ENCODE data around the gene PAQR7.

PAQR7 gene

DNA sequence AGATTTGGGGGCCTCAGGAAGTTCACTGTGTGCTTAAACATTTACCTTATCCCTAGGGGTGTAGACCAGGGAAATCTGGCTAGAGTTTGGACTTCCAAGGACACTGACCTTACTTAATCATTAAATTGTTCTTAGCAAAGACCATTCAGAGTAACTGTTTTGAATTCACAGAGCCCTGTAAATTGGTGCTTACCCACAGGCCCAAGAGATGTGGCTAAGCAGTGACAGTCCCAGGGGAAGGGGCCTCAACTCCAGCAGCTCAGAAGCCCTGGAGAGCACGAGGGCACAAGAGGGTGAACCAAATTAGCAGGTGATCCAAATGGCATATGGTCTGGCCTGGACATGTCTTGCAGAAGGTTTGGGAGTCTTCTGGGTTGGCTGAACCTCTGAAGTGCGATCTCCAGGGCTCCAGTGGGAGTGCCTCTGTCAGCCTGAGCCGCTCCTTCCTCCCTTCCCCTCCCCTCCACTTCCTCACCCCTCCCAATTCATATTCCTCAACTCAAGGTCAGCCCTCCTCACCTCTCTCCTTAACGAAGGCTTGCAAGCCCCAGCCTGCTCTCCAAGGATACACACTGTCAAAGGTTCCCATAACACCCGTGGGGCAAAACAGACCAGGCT is 4.3 kb downstream of the PAQR7 start:
- no peak for DNase-seq (ENCODE audit: low read depth)
- no peak for TF ChIP-seq CTCF (IDR thresholded peaks at IDR 0.05; ENCODE audit: insufficient read depth, low read depth, low read length, missing control alignments)
- H3K4me3 ChIP-seq (ENCODE audit: low read depth, low read length) = no peak overlapping the region

GRCh38 chr1:25870614-25871013 is 4.9 kb downstream of the PAQR7 start:
- DNase-seq (ENCODE audit: low read depth) = no peak
- H3K4me3 ChIP-seq (ENCODE audit: low read depth, low read length) = no peak overlapping the region
- TF ChIP-seq CTCF (IDR thresholded peaks at IDR 0.05; ENCODE audit: insufficient read depth, low read depth, low read length, missing control alignments) = no peak

DNA sequence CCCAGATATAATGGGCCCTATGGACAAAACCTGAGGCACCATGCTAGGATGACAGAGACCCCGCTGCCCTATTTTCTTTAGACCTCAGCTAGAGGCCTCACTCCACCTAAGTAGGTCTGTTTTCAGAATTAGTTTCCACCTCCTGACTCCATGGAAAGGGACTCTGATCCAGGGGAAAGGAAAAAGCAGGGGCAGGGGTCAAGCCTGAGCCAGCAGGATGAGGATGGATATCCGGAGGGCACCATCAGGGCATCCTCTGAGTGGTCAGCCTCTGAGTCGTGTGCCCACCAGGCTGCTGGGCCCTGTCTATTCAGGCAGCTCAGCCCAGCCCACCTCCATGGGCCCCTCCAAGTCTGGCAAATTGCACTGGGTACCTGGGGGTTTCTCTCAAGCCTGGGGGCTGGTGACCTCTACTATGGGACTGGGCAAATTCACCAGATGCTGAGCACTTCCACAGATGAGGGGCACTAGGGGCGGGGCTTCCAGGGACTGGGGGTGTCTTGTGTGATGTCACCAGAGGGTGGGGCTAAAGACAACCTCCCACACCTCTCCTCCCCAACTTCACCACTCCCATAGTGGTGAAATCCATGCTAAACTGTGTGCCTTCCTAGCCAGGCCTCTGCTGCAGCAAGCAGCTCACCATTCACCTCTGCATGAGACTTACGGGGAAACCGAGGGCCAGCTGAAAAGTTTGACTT is 5.5 kb downstream of the PAQR7 start:
- no peak for TF ChIP-seq CTCF (IDR thresholded peaks at IDR 0.05; ENCODE audit: insufficient read depth, low read depth, low read length, missing control alignments)
- H3K4me3 ChIP-seq (ENCODE audit: low read depth, low read length) = no peak overlapping the region
- DNase-seq (ENCODE audit: low read depth) = no peak

DNA sequence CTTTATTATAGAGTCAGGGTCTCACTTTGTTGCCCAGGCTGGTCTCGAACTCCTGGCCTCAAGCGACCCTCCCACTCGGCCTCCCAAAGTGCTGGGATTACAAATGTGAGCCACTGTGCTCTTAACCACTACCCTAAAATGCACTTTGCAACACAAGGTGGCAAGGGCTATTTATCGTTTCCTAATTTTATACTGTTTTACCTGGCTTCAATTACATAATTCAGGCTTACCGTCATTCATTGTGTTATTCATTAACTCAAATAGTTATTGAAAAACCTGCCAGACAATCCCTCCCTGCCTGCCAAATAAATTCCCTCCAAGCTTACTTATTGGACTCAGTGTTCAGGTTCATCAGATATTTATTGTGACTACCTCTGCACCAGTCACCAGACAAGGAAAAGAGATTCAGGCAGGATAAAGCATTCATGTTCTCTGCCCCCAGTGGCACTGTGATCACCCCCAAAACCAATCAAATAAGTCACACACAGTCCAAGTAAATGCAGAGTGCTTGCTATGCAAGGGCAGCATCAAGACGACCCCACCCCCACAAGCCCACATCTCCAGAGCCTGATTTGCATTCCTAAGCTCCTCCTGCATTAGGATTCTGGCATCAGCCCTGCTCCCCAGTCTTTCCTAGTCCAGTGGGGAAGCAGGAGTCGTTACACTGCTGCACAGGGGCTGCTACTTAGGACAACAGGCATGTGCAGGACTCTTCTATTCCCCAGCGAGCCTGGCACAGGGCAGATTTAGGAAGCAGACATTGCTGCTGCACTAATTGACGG is 8.1 kb downstream of the PAQR7 start:
- no peak for TF ChIP-seq CTCF (IDR thresholded peaks at IDR 0.05; ENCODE audit: insufficient read depth, low read depth, low read length, missing control alignments)
- no peak overlapping the region for H3K4me3 ChIP-seq (ENCODE audit: low read depth, low read length)
- DNase-seq (ENCODE audit: low read depth) = no peak

GRCh38 chr1:25866288-25866687 is 9.2 kb downstream of the PAQR7 start:
- TF ChIP-seq CTCF (IDR thresholded peaks at IDR 0.05; ENCODE audit: insufficient read depth, low read depth, low read length, missing control alignments) = no peak
- DNase-seq (ENCODE audit: low read depth) = no peak
- no peak overlapping the region for H3K4me3 ChIP-seq (ENCODE audit: low read depth, low read length)

DNA sequence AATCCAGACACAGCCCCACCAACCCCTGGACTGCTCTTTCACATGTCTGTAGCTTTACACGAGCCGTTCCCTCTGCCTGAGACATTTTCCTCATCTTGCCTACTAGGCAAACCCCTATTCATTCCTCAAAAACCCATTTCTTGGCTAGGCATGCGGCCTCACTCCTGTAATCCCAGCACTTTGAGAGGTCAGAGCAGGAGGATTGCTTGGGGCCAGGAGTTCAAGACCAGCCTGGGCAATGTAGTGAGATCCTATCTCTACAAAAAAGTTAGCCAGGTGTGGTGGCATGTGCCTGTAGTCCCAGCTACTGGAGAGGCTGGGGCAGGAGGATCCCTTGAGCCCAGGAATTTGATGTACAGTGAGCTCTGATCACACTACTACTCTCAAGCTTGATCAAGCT is 11.1 kb downstream of the PAQR7 start:
- no peak overlapping the region for H3K4me3 ChIP-seq (ENCODE audit: low read depth, low read length)
- TF ChIP-seq CTCF (IDR thresholded peaks at IDR 0.05; ENCODE audit: insufficient read depth, low read depth, low read length, missing control alignments) = no peak
- no peak for DNase-seq (ENCODE audit: low read depth)

Data from GM12865 (cell line).